Astrocyte (in vitro differentiated cells and primary cell): ENCODE data around the gene SHROOM3. TPM values are rescaled to one million over a fixed set of nuclear protein-coding genes. Genes with fewer than 3 reads are reported as not detected.

Source experiments
- DNase-seq: peaks from one replicate; pipeline ENCODE4 v3.0.0-alpha.2; 2010; ENCODE audit warnings: low read depth
- FAIRE-seq: peaks from 2 replicates; lab custom pipeline; 2011; peaks lifted over from hg19 to GRCh38; lab: Jason Lieb, UNC
- H2AFZ ChIP-seq: 2 replicates; pipeline ENCODE4 v1.6.0; 2012; ENCODE audit warnings: low read depth, low read length, inconsistent platforms
- H3K27ac ChIP-seq: 2 replicates; pipeline ENCODE4 v1.5.1; 2011; ENCODE audit warnings: low read depth, low read length, inconsistent platforms
- H3K27me3 ChIP-seq: 2 replicates; pipeline ENCODE4 v1.6.0; 2011; ENCODE audit warnings: low read length, inconsistent platforms; ENCODE audit not compliant: insufficient read depth
- H3K36me3 ChIP-seq: 2 replicates; pipeline ENCODE4 v1.5.1; 2011; ENCODE audit warnings: low read length, inconsistent platforms; ENCODE audit not compliant: insufficient read depth
- H3K4me1 ChIP-seq: 2 replicates; pipeline ENCODE4 v1.5.1; 2011; ENCODE audit warnings: low read length, inconsistent platforms; ENCODE audit not compliant: insufficient read depth
- H3K4me2 ChIP-seq: 2 replicates; pipeline ENCODE4 v1.6.0; 2012; ENCODE audit warnings: low read length, inconsistent platforms
- H3K4me3 ChIP-seq: 2 replicates; pipeline ENCODE4 v1.5.1; 2011; ENCODE audit warnings: low read depth, mild to moderate bottlenecking, low read length, inconsistent platforms; ENCODE audit not compliant: insufficient read depth
- H3K79me2 ChIP-seq: 2 replicates; pipeline ENCODE4 v1.6.0; 2012; ENCODE audit warnings: mild to moderate bottlenecking, low read length, inconsistent platforms; ENCODE audit not compliant: insufficient read depth
- H3K9ac ChIP-seq: 2 replicates; pipeline ENCODE4 v1.6.0; 2012; ENCODE audit warnings: mild to moderate bottlenecking, low read length, inconsistent platforms
- H3K9me3 ChIP-seq: 2 replicates; pipeline ENCODE4 v1.5.1; 2012; ENCODE audit warnings: low read depth, mild to moderate bottlenecking, low read length, inconsistent platforms; ENCODE audit not compliant: insufficient read depth
- H4K20me1 ChIP-seq: 2 replicates; pipeline ENCODE4 v1.6.0; 2012; ENCODE audit warnings: low read length, inconsistent platforms; ENCODE audit not compliant: insufficient read depth
- H3K27ac Mint-ChIP-seq: one replicate; pipeline ENCODE4 v1.8.0; 2021; ENCODE audit warnings: mild to moderate bottlenecking, mixed read lengths; ENCODE audit not compliant: unreplicated experiment
- H3K27me3 Mint-ChIP-seq: one replicate; pipeline ENCODE4 v1.8.0; 2021; ENCODE audit warnings: low read depth, mixed read lengths; ENCODE audit not compliant: unreplicated experiment
- H3K36me3 Mint-ChIP-seq: one replicate; pipeline ENCODE4 v1.8.0; 2021; ENCODE audit warnings: low read depth, mixed read lengths; ENCODE audit not compliant: unreplicated experiment
- H3K4me1 Mint-ChIP-seq: one replicate; pipeline ENCODE4 v1.8.0; 2021; ENCODE audit warnings: low read depth, mixed read lengths; ENCODE audit not compliant: unreplicated experiment
- H3K4me3 Mint-ChIP-seq: one replicate; pipeline ENCODE4 v1.8.0; 2021; ENCODE audit warnings: mild to moderate bottlenecking, moderate library complexity, mixed read lengths; ENCODE audit not compliant: unreplicated experiment
- H3K9me3 Mint-ChIP-seq: one replicate; pipeline ENCODE4 v1.8.0; 2021; ENCODE audit warnings: mild to moderate bottlenecking, mixed read lengths; ENCODE audit not compliant: unreplicated experiment
- EZH2 ChIP-seq: IDR thresholded peaks from 2 replicates; pipeline ENCODE4 v1.6.1; 2012; ENCODE audit warnings: mild to moderate bottlenecking, low read length, inconsistent platforms; ENCODE audit not compliant: insufficient read depth
- total RNA-seq: library from RNA; stranded (reverse); gene quantifications from 2 replicates; pipeline ENCODE4 v1.2.1, GENCODE V29; 2021
- TF ChIP-seq, protein P1 (sequence below): IDR thresholded peaks from 2 replicates; pipeline ENCODE4 v1.5.1; 2011; ENCODE audit warnings: low read depth, mild to moderate bottlenecking, inconsistent platforms, low read length, moderate library complexity; ENCODE audit not compliant: insufficient read depth

The SHROOM3 gene
- total RNA-seq, 1 donor from 2014 or later: 64.6 TPM

DNA sequence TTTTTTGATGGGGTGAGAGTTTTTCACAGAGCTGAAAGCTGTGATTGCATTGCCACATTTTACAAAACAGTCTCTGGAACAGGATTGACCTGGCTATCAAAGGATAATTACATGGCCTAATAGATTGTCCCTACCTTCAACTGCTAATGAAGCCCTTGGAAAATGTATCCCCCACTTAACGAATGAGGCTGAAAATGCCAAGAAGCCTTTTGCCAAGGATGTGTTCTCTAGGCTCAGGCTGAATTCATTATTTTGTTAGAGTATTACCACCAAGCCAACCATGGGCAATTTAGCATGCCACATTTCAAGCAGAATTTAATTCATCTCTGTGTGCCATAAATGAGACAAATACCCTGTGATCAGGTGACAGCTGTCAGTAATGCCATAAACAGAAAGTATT, 35.5 kb downstream of the SHROOM3 start:
- H3K36me3 Mint-ChIP-seq: no peaks in the 10 kb centered on the region
- H3K27ac Mint-ChIP-seq: peak overlapping the region; percentile 59
- H3K27ac ChIP-seq: no peak overlapping the region
- TF ChIP-seq, protein P1, sequence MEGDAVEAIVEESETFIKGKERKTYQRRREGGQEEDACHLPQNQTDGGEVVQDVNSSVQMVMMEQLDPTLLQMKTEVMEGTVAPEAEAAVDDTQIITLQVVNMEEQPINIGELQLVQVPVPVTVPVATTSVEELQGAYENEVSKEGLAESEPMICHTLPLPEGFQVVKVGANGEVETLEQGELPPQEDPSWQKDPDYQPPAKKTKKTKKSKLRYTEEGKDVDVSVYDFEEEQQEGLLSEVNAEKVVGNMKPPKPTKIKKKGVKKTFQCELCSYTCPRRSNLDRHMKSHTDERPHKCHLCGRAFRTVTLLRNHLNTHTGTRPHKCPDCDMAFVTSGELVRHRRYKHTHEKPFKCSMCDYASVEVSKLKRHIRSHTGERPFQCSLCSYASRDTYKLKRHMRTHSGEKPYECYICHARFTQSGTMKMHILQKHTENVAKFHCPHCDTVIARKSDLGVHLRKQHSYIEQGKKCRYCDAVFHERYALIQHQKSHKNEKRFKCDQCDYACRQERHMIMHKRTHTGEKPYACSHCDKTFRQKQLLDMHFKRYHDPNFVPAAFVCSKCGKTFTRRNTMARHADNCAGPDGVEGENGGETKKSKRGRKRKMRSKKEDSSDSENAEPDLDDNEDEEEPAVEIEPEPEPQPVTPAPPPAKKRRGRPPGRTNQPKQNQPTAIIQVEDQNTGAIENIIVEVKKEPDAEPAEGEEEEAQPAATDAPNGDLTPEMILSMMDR: no peak
- TF ChIP-seq EZH2: no peak
- H3K4me1 Mint-ChIP-seq: peaks cover 6% of the 10 kb centered on the region
- H2AFZ ChIP-seq: no peak overlapping the region
- H3K9me3 Mint-ChIP-seq: no peaks in the 10 kb centered on the region
- no peak overlapping the region for H3K4me3 Mint-ChIP-seq
- no peaks in the 10 kb centered on the region for H3K27me3 Mint-ChIP-seq
- no peak for DNase-seq
- H3K4me2 ChIP-seq: no peak overlapping the region
- H3K36me3 ChIP-seq: no peaks in the 10 kb centered on the region
- no peak overlapping the region for H3K9ac ChIP-seq
- no peak overlapping the region for H3K4me3 ChIP-seq
- H3K9me3 ChIP-seq: no peaks in the 10 kb centered on the region
- no peaks in the 10 kb centered on the region for H4K20me1 ChIP-seq
- H3K27me3 ChIP-seq: no peaks in the 10 kb centered on the region
- no peak for FAIRE-seq
- H3K4me1 ChIP-seq: no peaks in the 10 kb centered on the region
- H3K79me2 ChIP-seq: no peaks in the 10 kb centered on the region

DNA sequence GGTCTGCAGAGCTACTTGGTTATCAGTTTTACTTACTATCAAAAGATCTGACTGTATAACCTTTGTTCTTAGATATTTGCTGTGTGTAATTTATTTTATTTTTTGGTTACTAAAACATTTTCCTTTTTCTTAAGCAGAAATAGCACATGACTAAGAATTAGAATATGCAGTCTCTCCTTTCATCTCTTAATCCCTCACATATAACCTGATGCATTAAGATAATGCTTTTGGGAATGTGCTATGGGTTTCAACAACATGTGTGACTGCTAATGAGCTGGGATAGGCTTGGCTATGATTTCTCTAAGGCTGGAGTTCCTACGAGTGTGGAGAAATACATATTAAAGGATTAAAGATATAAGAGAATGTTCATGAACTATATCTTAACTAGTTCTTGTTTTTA, 41.5 kb downstream of the SHROOM3 start:
- H3K4me1 Mint-ChIP-seq: peaks cover 11% of the 10 kb centered on the region
- Histone ChIP-seq H3K4me1 (no peaks in the 10 kb centered on the region), H2AFZ (no peak overlapping the region), H3K79me2 (no peaks in the 10 kb centered on the region), H3K36me3 (no peaks in the 10 kb centered on the region), H3K4me2 (no peak overlapping the region), H3K9ac (no peak overlapping the region), H4K20me1 (no peaks in the 10 kb centered on the region), H3K4me3 (no peak overlapping the region), H3K27me3 (no peaks in the 10 kb centered on the region), H3K9me3 (no peaks in the 10 kb centered on the region), H3K27ac (no peak overlapping the region)
- peaks cover 18% of the 10 kb centered on the region for H3K9me3 Mint-ChIP-seq
- peaks cover 9% of the 10 kb centered on the region for H3K36me3 Mint-ChIP-seq
- FAIRE-seq: no peak
- TF ChIP-seq, protein P1: no peak
- no peak for TF ChIP-seq EZH2
- DNase-seq: peak; percentile 37
- no peak overlapping the region for H3K4me3 Mint-ChIP-seq
- no peak overlapping the region for H3K27ac Mint-ChIP-seq
- no peaks in the 10 kb centered on the region for H3K27me3 Mint-ChIP-seq

DNA sequence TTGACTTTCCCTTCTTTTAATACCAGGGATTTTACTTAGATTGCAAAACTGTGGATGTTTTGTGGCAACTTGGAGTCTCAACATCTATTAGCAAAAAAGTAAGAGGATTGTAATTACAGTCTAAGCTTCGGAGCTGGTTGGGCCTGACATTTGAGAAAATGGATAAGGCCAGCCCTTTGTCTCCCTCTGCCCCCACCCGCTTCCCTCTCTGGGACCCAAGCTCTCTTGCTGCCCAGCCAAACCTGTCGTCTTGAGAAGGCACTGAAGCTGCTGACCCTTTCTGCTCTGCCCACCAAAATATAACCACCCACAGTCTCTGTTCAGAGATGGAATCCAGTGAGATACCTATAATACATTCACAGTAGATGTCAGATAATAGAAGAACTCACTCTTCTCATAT, 49.6 kb downstream of the SHROOM3 start:
- no peak for FAIRE-seq

More for the DNA sequence above, 49.6 kb downstream of the SHROOM3 start:
- no peak overlapping the region for H3K4me3 ChIP-seq
- no peaks in the 10 kb centered on the region for H4K20me1 ChIP-seq
- no peaks in the 10 kb centered on the region for H3K79me2 ChIP-seq
- H3K9ac ChIP-seq: no peak overlapping the region
- H3K27me3 ChIP-seq: no peaks in the 10 kb centered on the region
- Mint-ChIP-seq H3K27me3 (no peaks in the 10 kb centered on the region), H3K27ac (no peak overlapping the region), H3K4me1 (peaks cover 14% of the 10 kb centered on the region), H3K36me3 (peaks cover 4% of the 10 kb centered on the region), H3K9me3 (peaks cover 22% of the 10 kb centered on the region), H3K4me3 (no peak overlapping the region)
- peaks cover 4% of the 10 kb centered on the region for H3K4me1 ChIP-seq
- no peak for DNase-seq
- H3K36me3 ChIP-seq: no peaks in the 10 kb centered on the region
- TF ChIP-seq, protein P1: no peak
- no peak for TF ChIP-seq EZH2
- H3K9me3 ChIP-seq: no peaks in the 10 kb centered on the region
- H3K27ac ChIP-seq: no peak overlapping the region
- H3K4me2 ChIP-seq: no peak overlapping the region
- no peak overlapping the region for H2AFZ ChIP-seq
